PFSK-1 (cell line): Measurements from ENCODE around the gene CSF1.

Experiments used
- FOXP2 ChIP-seq: optimal IDR thresholded peaks from 2 replicates; pipeline ENCODE3; 2011; ENCODE audit warnings: borderline replicate concordance, control low read depth, inconsistent platforms; ENCODE audit not compliant: insufficient read depth; ENCODE audit errors: extremely low read length, extremely low read depth
- POLR2AphosphoS5 ChIP-seq: IDR thresholded peaks from 2 replicates; pipeline ENCODE4 v1.6.1; 2012; ENCODE audit warnings: low read depth, mild to moderate bottlenecking, control low read depth, low read length, moderate library complexity
- SIN3A ChIP-seq: IDR thresholded peaks from 2 replicates; pipeline ENCODE4 v1.6.1; 2012; ENCODE audit warnings: mild to moderate bottlenecking, low read length, moderate library complexity, borderline replicate concordance; ENCODE audit not compliant: insufficient read depth
- TAF1 ChIP-seq: IDR thresholded peaks from 2 replicates; pipeline ENCODE4 v1.6.1; 2012; ENCODE audit warnings: low read length, control low read depth, borderline replicate concordance; ENCODE audit not compliant: insufficient read depth
- TF ChIP-seq, protein P1 (sequence below), 2 experiments: IDR thresholded peaks; 2 replicates each; pipeline versions ENCODE4 v1.6.1 to v1.8.0; 2011 to 2012; ENCODE audit warnings: low read depth in 2 of 2, low read length in 2 of 2, control low read depth in 1 of 2, inconsistent platforms in 1 of 2, mild to moderate bottlenecking in 1 of 2, moderate library complexity in 1 of 2; ENCODE audit not compliant: insufficient read depth in 1 of 2

DNA sequence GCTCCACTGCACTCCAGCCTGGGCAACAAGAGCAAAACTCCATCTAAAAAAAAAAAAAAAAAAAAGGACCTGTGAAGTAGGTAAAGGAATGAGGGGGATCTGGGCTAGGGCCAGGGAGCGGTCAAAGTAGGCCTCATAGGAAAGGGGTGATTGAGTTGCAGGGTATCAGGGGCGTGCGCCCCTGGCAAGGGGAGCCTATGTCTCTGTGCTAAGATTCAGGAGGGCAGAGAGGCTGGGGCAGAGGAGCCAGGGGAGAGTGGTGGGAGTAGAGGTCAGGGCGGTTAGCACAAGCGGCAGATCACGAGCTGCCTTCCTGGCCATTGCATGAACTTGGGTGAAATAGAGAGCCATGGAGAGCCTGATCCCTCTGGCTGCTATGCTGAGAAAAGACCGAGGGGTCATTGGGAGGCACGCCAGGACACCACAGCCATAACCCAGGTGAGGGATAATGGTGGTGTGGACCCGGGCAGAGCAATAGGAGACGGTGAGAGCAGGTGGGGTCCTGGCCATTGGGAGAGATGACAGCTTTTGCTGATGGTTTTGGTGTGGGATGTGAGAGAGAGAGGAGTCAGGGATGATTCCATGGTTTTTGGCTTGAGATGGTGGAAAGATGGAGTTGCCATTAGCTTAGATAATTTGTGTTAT, 30.6 kb upstream of the CSF1 start:
- TF ChIP-seq, protein P1, sequence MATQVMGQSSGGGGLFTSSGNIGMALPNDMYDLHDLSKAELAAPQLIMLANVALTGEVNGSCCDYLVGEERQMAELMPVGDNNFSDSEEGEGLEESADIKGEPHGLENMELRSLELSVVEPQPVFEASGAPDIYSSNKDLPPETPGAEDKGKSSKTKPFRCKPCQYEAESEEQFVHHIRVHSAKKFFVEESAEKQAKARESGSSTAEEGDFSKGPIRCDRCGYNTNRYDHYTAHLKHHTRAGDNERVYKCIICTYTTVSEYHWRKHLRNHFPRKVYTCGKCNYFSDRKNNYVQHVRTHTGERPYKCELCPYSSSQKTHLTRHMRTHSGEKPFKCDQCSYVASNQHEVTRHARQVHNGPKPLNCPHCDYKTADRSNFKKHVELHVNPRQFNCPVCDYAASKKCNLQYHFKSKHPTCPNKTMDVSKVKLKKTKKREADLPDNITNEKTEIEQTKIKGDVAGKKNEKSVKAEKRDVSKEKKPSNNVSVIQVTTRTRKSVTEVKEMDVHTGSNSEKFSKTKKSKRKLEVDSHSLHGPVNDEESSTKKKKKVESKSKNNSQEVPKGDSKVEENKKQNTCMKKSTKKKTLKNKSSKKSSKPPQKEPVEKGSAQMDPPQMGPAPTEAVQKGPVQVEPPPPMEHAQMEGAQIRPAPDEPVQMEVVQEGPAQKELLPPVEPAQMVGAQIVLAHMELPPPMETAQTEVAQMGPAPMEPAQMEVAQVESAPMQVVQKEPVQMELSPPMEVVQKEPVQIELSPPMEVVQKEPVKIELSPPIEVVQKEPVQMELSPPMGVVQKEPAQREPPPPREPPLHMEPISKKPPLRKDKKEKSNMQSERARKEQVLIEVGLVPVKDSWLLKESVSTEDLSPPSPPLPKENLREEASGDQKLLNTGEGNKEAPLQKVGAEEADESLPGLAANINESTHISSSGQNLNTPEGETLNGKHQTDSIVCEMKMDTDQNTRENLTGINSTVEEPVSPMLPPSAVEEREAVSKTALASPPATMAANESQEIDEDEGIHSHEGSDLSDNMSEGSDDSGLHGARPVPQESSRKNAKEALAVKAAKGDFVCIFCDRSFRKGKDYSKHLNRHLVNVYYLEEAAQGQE (IDR thresholded peaks at IDR 0.05; ENCODE audit: insufficient read depth in 1 of 2, low read depth in 2 of 2, low read length in 2 of 2): no peak
- TF ChIP-seq TAF1 (no peak), POLR2AphosphoS5 (no peak), SIN3A (no peak), FOXP2 (no peak)
